ENCODE measurements around the gene CLPTM1.
"Not testable (repeated sequence)": the region's sequence is repeated elsewhere in the genome, so short reads cannot be mapped to it uniquely, and the experiment has no call there.

CLPTM1 gene

GRCh38 chr19:44959691-44960090 lies 4.5 kb downstream of the CLPTM1 start:
- Histone ChIP-seq H3K9ac (peak overlapping the region; percentile 67), H4K20me1 (peaks cover 81% of the 10 kb centered on the region), H3K27me3 (no peaks in the 10 kb centered on the region), H3K36me3 (peaks cover 64% of the 10 kb centered on the region), H3K4me1 (peaks cover 51% of the 10 kb centered on the region), H3K4me2 (no peak overlapping the region), H3K27ac (no peak overlapping the region), H3K9me3 (no peaks in the 10 kb centered on the region), H3K4me3 (no peak overlapping the region)
- TF ChIP-seq Cebpa-rat (IDR thresholded peaks at IDR 0.05) = no peak

- no peaks in the 10 kb centered on the region for H3K9me3 ChIP-seq
- H3K36me3 ChIP-seq = peaks cover 78% of the 10 kb centered on the region
- H3K4me3 ChIP-seq = no peak overlapping the region
- peak overlapping the region; percentile 53 for H3K27ac ChIP-seq
- no peak for TF ChIP-seq Cebpa-rat (IDR thresholded peaks at IDR 0.05)
- peak overlapping the region; percentile 67 for H3K9ac ChIP-seq
- H3K4me1 ChIP-seq = peaks cover 46% of the 10 kb centered on the region
- H4K20me1 ChIP-seq = peaks cover 74% of the 10 kb centered on the region
- peak overlapping the region; percentile 45; the same call in 1 of the 2 replicates for H3K4me2 ChIP-seq
- no peaks in the 10 kb centered on the region for H3K27me3 ChIP-seq
These were observed 5.9 kb downstream of the CLPTM1 start for GRCh38 chr19:44960906-44961728.

- TF ChIP-seq Cebpa-rat (IDR thresholded peaks at IDR 0.05) = no peak
- H4K20me1 ChIP-seq = peaks cover 67% of the 10 kb centered on the region
- H3K27me3 ChIP-seq = no peaks in the 10 kb centered on the region
- H3K4me1 ChIP-seq = peaks cover 39% of the 10 kb centered on the region
- H3K4me2 ChIP-seq = no peak overlapping the region
- H3K9me3 ChIP-seq = no peaks in the 10 kb centered on the region
- H3K36me3 ChIP-seq = peaks cover 85% of the 10 kb centered on the region
- no peak overlapping the region for H3K4me3 ChIP-seq
- H3K9ac ChIP-seq = peak overlapping the region; percentile 67
- H3K27ac ChIP-seq = 0 out of 2 replicates have a peak overlapping the region, but pooled peaks have one; percentile 53
These were observed 6.6 kb downstream of the CLPTM1 start for GRCh38 chr19:44961821-44962220.

GRCh38 chr19:44968118-44968517 lies 12.9 kb downstream of the CLPTM1 start:
- H4K20me1 ChIP-seq = peaks cover 45% of the 10 kb centered on the region
- H3K4me1 ChIP-seq = no peaks in the 10 kb centered on the region
- no peak overlapping the region for H3K27ac ChIP-seq
- H3K4me3 ChIP-seq = no peak overlapping the region
- H3K27me3 ChIP-seq = no peaks in the 10 kb centered on the region
- peaks cover 90% of the 10 kb centered on the region for H3K36me3 ChIP-seq
- no peak overlapping the region for H3K4me2 ChIP-seq
- no peak overlapping the region for H3K9ac ChIP-seq
- TF ChIP-seq Cebpa-rat (IDR thresholded peaks at IDR 0.05) = no peak
- no peaks in the 10 kb centered on the region for H3K9me3 ChIP-seq

GRCh38 chr19:44968670-44969069 lies 13.5 kb downstream of the CLPTM1 start:
- Histone ChIP-seq H4K20me1 (peaks cover 45% of the 10 kb centered on the region), H3K9ac (no peak overlapping the region), H3K4me3 (no peak overlapping the region), H3K36me3 (peaks cover 91% of the 10 kb centered on the region), H3K9me3 (no peaks in the 10 kb centered on the region), H3K4me2 (no peak overlapping the region), H3K27ac (no peak overlapping the region), H3K4me1 (no peaks in the 10 kb centered on the region), H3K27me3 (no peaks in the 10 kb centered on the region)
- TF ChIP-seq Cebpa-rat (IDR thresholded peaks at IDR 0.05) = no peak

GRCh38 chr19:44969437-44969836 lies 14.3 kb downstream of the CLPTM1 start:
- no peak overlapping the region for H3K9ac ChIP-seq
- no peaks in the 10 kb centered on the region for H3K27me3 ChIP-seq
- no peaks in the 10 kb centered on the region for H3K4me1 ChIP-seq
- H3K4me3 ChIP-seq = no peak overlapping the region
- no peak overlapping the region for H3K4me2 ChIP-seq
- H4K20me1 ChIP-seq = peaks cover 41% of the 10 kb centered on the region
- H3K9me3 ChIP-seq = no peaks in the 10 kb centered on the region
- H3K27ac ChIP-seq = no peak overlapping the region
- no peak for TF ChIP-seq Cebpa-rat (IDR thresholded peaks at IDR 0.05)
- peaks cover 91% of the 10 kb centered on the region for H3K36me3 ChIP-seq

GRCh38 chr19:44971451-44971850 lies 16.3 kb downstream of the CLPTM1 start:
- H3K4me3 ChIP-seq, H3K27me3 ChIP-seq, H3K4me1 ChIP-seq, H3K9me3 ChIP-seq, H3K9ac ChIP-seq, H3K27ac ChIP-seq, H3K4me2 ChIP-seq: not testable (repeated sequence)
- peaks cover 91% of the 10 kb centered on the region for H3K36me3 ChIP-seq
- peaks cover 37% of the 10 kb centered on the region for H4K20me1 ChIP-seq

GRCh38 chr19:44972802-44973201 lies 17.6 kb downstream of the CLPTM1 start:
- TF ChIP-seq Cebpa-rat (IDR thresholded peaks at IDR 0.05) = no peak
- H3K9ac ChIP-seq = peak overlapping the region; percentile 33; the same call in 1 of the 2 replicates

GRCh38 chr19:44973982-44974735 lies 19.0 kb downstream of the CLPTM1 start:
- H3K4me3 ChIP-seq = no peak overlapping the region

More at GRCh38 chr19:44972802-44973201, 17.6 kb downstream of the CLPTM1 start:
- H3K27me3 ChIP-seq = no peaks in the 10 kb centered on the region
- no peaks in the 10 kb centered on the region for H3K9me3 ChIP-seq
- H4K20me1 ChIP-seq = peaks cover 31% of the 10 kb centered on the region
- H3K27ac ChIP-seq = no peak overlapping the region
- H3K4me1 ChIP-seq = no peaks in the 10 kb centered on the region
- no peak overlapping the region for H3K4me2 ChIP-seq
- H3K4me3 ChIP-seq = no peak overlapping the region
- H3K36me3 ChIP-seq = peaks cover 91% of the 10 kb centered on the region

GRCh38 chr19:44974857-44975256 lies 19.7 kb downstream of the CLPTM1 start:
- H3K27me3 ChIP-seq = no peaks in the 10 kb centered on the region
- peaks cover 18% of the 10 kb centered on the region; the same call in 1 of the 2 replicates for H4K20me1 ChIP-seq
- no peak overlapping the region for H3K4me3 ChIP-seq
- no peak for TF ChIP-seq Cebpa-rat (IDR thresholded peaks at IDR 0.05)
- H3K4me1 ChIP-seq = no peaks in the 10 kb centered on the region
- no peak overlapping the region for H3K9ac ChIP-seq
- peaks cover 93% of the 10 kb centered on the region for H3K36me3 ChIP-seq
- no peak overlapping the region for H3K27ac ChIP-seq
- H3K4me2 ChIP-seq = no peak overlapping the region
- H3K9me3 ChIP-seq = no peaks in the 10 kb centered on the region

More at GRCh38 chr19:44973982-44974735, 19.0 kb downstream of the CLPTM1 start:
- peaks cover 91% of the 10 kb centered on the region for H3K36me3 ChIP-seq
- no peaks in the 10 kb centered on the region for H3K27me3 ChIP-seq
- H3K27ac ChIP-seq = no peak overlapping the region
- no peak overlapping the region for H3K4me2 ChIP-seq
- H3K9ac ChIP-seq = no peak overlapping the region
- peaks cover 18% of the 10 kb centered on the region for H4K20me1 ChIP-seq
- H3K4me1 ChIP-seq = no peaks in the 10 kb centered on the region
- no peak for TF ChIP-seq Cebpa-rat (IDR thresholded peaks at IDR 0.05)
- H3K9me3 ChIP-seq = no peaks in the 10 kb centered on the region
